ENCODE measurements around the gene PRKCA.

PRKCA gene

DNA sequence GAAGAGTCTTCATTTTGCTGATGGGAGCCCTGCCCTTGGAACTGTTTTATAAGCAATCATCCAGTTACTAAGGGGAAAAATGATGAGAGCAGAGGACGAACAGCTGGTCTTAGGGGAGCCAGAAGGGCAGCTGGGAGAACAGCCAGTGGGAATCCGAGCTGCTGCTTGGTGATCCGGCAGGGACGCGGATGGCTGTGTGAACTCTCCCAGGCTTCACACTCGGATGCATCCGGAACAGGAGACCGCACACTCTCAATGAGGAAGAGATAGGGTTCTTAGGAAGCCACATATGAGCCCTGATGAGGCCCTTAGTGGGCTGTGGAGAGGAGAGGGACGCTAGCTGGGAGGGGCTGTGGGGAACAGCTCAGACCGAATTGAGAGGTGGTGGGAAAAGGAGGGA is 527.5 kb downstream of the PRKCA start:
- no peak for DNase-seq

DNA sequence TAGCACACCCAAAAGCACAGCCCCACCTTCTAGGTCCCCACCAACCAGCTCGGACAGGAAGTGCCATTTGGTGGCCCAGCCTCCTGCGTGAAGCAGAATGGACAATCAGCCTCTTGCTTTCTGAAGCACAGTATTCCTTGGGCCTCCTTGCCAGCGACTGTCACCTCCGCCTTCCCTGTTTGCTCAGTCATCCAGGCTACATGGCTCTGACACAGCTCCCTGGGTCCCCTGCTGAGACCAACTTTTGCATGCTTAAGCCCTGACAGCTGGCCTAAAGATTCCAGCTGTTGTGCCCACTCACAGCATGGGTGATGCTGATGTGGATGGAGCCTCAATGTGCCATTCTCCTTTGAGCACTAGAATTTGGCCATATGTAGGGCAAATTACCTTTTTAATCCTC is 528.0 kb downstream of the PRKCA start:
- no peak for DNase-seq

DNA sequence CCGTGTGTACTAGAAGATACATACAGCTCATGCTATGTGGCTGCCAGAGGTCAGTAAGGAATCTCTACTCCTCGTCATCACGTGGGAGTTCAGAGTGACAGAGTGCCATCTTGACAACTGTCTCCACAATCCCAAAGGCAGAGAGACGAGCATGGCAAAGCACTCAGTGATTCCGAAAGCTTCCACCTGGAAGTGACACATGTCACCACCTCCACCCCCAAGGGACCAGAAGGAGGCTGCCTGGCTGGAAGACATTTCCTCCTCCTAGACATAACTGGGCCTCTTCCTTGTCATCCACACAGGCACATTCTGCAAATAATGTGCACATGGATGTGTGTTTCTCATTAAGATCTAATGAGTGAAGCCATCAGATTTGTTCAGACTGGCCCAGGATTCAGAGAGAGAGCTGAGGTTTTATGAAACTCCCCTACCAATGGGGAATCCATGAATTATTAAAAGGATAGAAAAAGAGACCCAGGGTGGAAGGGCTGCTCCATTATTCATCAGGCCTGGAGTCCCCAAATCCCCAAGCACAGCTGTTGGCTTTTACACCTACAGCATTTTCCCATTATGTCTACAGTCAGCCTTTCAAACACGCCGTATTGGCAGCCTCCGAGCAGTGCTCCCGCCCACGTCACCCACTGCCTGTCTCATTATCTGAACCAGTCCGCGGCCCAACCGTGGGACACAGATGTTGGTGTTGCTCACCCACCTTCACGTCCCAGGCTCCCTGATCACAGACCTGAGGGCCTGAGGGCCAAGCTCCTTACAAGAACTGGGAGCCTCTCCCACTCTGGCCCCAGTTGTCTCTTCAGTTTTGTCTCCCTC is 529.2 kb downstream of the PRKCA start:
- no peak for DNase-seq

DNA sequence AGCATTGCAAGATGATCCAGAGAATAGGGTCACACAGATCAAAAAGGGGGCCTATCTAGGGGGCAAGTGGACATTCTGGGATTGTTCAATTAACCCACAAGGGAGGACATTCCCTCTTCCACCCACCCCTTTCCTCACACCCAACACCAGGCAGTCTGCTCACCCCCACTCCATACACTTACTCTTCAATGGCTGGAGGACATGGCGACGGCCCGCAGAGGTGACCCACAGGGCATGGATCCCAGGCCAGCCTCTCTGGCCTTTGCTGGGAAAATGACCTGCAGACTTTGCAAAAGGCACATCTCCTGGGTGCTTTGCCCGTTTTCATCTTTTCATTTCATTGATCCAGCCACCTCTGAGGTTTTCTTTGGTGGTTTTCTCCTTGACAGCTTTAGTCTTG is 530.8 kb downstream of the PRKCA start:
- DNase-seq = no peak

DNA sequence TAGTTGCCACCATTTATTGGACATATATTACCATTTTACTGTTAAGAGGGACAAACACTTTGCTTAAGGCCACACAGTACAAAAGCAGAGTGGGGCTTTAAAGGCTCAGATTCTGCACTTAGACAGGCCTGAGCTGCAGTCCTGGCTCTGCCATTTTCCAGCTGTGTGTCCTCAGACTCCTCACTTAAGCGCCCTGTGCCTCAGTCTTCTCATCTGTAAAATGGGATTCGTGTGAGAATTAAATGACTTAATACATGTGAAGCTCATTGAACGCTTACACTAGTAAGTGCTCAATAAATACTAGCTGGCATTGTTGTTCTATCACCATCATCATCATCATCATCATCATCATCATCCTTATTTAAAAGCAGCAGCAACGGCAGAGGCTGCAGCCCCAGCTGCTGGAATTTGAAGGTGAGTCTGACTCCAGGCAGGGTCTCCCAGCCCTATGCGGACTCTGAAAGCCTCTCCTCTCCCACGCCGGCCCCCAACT is 532.1 kb downstream of the PRKCA start:
- no peak for DNase-seq

DNA sequence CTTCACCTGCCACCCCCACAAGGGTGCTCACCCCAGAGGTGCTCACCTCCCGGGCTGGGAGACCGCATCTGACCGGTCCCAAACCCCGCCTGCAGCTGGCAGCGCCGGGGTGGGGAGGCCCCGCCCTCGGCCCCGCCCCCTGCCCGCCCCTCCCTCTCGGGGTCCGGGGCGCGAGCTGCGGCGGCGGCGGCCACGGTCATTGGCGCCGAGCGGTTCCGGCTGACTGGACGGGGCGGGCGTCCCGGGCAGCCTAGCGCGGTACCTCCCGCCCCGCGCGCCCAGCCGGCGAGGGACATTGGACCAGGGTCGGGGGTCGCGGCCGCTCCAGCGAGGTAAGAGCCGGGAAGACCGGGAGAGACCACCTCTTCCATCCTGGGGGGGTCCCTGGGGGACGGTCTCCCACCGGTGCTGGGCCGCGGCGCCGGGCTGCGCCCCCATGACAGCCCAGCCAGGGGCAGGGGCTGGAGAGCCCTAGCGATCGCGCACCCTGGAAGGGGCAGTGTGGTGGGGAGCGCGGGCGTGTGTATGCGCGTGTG is 532.6 kb downstream of the PRKCA start, which contains the start of gene CACNG5:
Gene CACNG5, plus strand, starts transcription at position 199 of the 536 bp plus-strand sequence. CDS start 42,216 bp downstream, outside the sequence.
- no peak for DNase-seq

DNA sequence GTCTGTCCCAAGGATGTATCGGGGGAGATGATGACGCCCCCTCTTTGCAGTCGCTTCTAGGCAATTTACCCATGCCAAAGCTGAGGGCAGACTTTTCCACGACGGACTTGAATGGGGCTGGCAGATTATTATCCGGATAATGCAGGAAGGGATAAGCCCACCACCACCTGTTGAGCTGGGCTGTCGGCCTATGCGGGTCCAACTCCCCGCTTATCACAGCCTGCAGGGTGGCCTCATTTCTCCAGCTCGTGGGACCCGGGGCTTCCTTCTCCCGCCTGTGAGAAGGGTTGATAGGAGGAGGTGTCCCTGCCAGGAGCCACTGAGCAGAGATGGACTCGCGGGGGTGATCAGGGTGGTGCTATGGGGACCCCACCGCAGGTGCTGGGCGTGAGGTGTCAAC is 533.1 kb downstream of the PRKCA start:
- no peak for DNase-seq

DNA sequence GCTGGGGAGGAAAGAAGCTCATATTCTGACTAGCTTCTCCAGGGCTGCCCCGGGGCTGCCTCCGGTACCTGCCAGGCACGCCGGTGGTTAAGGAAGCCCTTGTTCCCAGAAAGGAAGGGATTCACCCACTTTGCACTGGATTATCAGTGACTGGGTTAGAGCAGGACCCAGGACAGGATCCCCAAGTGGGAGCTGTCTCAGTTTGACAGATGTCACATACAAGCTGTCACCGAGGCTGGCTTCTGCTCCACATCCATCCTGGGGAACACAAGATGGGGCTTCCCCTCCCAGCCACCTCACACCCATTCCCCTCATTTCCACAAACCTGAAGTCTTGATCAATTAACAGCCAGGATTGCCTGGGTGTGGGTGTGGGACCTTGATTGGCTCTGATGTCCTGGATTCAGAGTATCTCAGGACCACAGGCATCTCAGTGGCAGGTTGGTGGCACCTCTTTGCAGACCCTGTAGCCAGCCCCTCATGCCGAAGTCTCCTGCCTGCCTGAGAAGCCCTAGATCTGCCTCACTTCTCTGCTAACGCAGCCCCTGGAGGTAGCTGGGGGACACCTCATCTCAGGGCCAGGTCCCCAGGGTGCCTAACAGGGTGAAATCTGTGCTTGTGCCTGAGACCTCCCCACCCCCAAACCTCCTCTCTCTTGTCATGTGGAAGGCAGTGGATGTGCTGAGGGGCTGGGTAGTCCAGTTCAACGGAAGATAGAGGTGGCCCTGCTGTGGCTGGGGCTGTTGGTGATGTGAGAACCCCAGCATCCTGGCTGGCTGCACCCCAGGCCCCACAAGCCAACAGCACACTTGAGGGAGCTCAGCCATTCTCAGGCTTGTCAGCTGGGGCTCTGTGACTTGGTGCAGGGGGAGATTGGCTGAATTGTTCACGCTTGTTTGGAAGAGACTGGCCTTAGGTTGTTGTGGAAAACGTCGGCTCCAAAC is 533.9 kb downstream of the PRKCA start:
- DNase-seq = no peak

DNA sequence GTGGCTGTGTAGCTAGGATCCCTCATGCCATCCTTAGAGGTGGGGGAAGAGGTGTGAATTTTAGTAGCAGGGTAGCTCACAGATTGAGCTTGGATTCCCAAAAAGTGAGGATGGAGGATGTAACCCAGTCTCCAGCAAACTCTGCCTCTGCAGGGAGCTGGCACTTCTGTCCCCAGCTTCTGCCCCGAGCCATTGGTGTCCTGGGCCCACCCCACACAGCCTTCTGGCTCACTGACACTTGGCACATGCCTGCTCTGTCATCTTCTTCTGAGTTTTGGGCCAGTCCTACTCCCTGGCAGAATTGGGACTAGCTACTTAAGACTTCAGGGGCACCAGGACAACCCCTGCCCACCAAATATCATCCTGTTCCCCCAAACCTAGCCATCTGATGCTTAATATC is 534.8 kb downstream of the PRKCA start:
- DNase-seq = no peak

DNA sequence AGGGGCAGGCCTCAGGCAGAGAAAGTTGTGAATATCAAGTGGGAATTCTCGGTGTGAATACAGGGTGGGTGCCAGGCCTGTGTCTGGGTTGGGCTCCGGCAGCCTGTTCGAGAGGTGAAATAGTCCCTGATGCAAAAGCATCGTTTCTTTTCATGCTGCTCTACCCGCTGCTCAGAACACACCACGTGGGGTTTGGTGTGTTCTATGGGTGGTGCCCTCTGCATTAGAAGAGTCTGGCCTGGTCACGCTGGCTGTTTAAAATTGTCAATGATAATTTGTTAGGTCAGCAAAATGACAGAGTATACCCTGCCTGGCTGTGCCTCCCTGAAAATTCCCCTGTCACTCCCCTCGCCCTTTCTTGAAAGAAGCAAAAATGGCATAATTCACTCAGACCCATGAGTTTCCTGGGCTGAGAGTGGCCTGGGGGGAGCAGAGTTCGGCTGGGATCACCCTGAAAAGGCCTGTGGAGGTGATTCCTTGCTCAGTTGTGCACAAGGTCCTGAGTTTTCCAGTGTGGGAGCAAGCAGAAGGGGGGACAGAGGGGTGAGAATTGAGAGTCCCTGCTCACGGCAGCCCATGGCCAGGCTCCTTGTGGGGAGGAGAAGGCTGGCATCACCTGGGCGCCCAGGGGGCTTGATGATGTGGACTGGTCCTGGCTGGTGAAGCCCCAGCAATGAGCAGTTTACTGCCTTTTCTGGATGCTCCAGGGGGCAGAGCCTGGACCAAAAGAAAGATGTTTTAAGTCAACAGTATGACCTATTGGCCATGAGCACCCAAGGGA is 535.7 kb downstream of the PRKCA start:
- DNase-seq = no peak

DNA sequence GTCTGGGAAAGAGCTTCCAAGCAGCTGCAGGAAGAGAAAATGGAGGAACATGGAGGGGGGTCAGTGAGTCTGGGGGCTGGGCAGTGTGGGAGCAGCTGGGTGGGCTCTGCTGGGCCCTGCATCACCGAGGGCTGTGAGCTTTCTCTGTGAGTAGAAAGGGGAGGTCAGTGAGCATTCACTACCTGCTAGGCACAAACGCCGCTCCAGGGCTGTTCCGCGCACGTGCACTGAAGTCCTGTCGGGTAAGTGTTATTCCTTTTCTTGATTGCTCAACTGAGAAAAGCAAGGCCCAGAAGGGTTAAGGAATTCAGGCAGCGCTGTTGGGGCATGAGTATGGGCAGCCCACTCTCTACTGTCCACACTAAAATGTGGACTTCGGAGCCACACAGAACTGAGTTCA is 537.2 kb downstream of the PRKCA start:
- DNase-seq = no peak

DNA sequence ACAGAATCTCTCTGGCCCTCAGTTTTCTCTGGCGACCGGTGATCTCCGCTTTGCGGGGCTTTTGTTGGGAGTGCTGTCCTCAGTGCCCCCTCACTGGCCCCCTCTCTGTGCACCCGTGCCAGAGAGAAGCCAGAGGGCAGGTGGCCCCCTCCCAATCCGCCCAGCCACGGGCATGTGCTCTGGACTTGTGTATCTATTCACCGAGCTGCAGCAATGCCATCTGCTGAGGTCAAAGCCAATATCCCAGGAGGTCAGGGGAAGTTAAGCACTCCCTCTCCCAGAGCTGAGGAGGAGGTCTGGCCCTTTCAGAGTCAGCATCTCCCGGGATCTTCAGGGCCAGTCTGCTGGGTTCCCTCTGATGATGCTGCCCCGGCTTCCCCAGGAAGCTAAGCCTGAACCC is 537.6 kb downstream of the PRKCA start:
- DNase-seq = no peak

DNA sequence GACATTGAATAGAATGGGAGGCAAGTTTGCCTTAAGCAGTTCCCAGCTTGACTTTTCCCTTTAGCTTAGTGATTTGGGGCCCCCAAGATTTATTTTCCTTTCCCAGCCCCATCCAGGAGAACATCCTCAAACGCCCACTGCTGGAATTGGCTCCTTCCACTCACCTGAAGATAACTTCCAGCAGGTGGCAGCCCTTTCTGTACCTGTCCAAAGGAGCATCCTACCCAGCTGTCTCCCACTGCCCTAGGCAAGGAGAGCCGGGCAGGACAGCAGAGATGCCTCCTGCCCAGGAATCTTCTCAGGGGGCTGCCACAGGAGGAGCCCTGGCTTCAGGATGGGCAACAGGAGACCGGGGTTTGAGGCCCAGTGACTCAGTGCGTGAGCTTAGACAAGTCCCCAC is 538.9 kb downstream of the PRKCA start:
- no peak for DNase-seq

DNA sequence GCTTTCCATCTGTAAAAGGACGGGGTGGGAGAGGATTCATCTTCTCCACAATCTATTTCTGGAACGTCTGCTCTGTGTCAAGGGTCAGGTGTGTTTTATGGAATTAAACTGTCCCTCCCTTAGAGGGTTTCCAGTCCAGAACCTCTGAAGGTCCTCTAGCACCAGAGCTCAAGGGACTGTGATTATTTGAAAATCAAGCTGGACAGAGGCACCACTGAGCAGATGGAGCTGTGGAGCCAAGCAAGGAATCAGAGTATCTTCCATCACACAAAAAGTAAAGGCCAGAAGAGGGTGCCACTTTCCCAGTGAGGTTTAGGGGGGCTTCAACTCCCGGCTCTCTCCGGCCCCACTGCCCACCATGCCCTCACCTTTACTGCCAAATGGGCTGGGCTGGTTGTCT is 539.3 kb downstream of the PRKCA start:
- no peak for DNase-seq

DNA sequence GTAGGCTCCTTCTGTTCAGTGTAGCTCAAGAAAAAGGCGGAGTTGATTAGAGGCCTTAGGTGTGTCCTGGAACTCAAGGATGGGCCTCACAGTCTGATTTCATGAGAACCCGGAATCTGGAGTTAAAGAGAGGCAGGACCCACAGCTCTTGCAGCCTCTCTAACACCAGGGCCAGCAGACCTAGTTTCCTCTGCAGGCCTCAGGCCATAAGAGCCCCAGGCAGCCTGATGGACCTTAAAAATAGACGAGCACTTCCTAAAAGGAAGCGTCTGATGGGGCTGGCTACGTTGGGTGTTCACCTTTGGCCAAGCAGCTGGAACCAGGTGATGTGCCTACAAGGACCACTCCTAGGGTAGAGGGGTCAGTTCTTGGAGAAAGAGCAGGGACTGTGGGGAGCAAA is 540.1 kb downstream of the PRKCA start:
- no peak for DNase-seq

DNA sequence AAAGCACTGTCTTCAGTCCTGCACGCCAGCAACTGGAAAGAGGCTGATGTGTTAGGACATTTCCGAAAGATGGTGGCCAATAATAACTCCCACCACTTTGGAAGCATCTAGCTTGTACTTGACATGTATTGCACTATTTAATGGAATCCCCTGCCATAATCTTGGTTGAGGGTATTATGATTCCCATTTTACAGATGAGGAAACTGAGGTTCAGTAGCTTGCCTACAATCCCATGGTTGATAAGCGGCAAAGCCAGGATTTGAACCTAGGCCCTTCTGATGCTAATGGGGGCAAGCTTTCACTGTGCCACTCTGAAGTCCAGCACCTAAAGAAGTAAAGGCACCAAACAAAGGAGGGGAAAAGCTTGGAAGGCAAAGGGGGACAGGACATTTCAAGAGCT is 540.5 kb downstream of the PRKCA start:
- DNase-seq = no peak

DNA sequence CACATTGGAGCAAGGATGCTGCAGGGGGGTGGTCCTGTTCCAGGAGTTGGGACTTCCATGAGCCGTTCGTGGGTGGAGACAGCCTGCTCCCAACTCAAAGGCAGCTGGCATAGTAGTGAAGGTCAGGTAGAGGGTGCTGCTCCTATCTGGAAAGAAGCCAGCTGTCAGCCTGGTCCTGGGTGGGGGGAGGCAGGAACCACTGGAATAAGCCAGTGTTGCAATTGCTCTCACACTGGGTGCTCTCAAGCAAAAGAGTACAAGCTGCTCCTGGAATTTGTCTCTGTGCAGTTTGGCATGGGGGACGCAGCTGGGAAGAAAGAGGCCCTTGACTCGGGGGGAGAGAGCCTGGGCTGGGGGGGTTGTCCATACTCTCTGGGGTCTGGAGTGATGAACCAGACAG is 541.2 kb downstream of the PRKCA start:
- DNase-seq = no peak

DNA sequence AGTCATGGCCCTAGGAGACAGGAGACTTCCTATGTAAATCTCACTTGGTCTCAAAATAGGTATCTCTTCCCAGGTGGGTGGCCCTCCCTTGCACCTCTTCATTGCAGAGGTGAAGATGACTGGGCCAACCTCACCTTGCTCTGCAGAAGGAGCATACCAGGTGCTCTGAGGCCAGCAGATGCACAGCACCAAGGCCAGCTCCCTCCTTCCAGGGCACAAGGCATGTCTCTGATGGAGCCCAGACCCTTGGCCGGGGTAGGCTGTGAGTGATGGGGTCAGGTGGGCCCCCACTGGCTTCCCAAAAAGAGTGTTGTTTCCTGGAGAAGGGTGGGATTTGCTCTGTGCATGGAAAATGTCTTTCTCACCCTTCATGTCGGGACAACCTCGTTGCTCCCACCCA is 545.3 kb downstream of the PRKCA start:
- DNase-seq = no peak

DNA sequence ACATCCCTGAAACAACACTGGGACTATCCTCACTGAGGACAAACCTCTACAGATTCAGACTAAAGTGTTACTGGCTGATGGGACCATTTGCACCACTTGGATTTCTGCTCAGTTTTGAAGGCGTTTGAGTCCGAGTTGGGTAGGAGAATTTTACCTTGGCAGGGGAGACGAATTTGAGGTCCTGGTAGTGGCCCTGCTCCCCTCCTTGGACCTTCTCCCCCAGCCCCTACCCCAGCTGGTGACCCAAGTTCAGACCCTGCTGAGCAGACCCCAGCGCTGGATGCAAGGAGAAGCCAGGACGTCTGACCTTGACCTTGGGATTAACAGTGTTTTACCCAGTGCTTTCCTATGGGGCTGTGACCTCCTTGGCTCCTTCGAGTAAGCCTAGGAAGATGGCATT is 546.1 kb downstream of the PRKCA start:
- no peak for DNase-seq

DNA sequence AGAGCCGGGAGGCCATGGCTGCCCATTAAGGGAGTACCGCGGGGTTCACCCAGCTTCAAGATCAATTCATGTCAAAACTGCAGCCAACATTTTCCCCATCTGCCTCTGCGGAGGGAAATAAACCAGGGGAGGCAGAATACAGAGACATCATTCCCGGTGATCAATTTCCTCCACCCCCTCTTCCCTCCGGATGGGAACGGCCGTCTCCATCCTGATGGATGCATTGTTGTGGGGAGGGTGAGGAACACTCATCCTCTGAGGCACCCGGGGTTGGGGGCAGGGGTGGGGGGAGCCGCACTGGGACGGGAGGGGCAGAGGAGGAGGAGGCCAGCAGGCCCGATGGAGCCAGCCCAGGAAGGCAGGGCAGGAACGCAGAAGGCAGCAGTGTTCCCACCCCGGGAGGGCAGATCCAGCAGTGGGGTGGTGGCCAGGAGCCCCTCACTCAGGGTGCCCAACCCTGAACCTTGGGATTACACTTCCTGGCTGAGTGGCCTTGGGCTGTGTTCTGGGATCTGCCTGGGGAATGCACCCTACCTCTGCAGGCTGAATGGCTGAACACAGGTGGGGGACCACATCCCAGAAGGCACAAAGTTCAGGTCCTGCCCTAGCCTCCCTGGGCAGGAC is 546.7 kb downstream of the PRKCA start:
- DNase-seq = no peak

DNA sequence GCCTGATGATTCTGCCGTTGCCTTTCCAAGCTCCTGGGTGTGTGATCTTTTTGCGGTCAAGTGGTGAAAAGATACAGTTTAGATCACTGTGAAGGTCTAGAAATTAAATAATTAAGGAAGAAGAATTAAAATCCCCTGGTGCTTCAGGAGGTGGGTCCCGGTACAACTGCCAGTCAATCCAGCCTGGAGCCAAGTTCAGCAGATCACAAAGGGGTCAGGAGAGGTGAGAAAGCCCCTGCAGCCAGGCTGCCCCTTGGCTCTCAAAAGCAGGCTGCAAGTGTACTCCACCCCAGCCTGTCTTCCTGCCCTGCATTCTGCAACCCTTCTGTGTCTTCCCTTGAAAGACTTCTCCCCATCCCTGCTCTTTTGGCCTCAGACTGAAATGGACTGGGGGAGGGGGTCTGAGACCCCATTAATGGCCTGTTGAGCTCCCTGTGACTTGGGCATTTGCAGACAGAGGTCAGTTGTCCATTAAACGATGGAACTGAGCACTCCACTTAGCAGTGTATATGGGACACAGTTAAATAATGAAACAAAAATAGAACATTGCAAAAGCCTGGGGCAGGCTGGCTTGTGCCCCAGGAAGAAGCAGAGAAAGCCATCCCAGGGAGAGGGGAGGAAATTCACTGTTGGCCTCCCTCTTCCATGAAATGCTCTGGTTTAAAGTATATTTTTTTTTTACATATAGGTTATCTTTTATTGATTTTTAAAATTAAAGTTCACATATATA is 547.6 kb downstream of the PRKCA start:
- no peak for DNase-seq

DNA sequence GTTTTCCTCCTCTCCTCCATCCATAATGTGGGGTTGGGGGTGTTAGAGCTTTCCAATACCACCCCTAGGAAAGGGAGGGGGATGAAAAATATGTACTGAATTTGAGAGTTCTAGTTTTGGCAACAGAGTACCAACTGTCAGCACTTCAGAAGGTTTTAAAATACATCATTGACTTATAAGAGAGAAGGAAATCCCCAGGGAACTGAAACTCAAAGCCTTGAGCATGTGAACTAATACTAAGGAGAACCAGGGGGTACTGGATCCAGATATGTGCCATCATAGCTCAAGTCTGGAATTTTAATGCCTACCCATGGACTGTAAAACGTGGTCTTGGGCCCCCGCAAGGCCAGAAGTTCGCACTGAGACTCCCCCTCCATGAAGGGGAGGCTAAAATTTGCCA is 548.3 kb downstream of the PRKCA start:
- no peak for DNase-seq
